HL-60/S4 (cell line): ENCODE measurements around the gene ZSWIM1.
"Not testable (repeated sequence)": the region's sequence is repeated elsewhere in the genome, so short reads cannot be mapped to it uniquely, and the experiment has no call there.

Experiments
- in situ Hi-C: fragments of 300-500 bp; cut with MboI; formaldehyde crosslinking; loops from 2 replicates; pipeline ENCODE4 v1.14.3; 2022; ENCODE audit warnings: low sequenced_read_pairs

ZSWIM1 gene

DNA sequence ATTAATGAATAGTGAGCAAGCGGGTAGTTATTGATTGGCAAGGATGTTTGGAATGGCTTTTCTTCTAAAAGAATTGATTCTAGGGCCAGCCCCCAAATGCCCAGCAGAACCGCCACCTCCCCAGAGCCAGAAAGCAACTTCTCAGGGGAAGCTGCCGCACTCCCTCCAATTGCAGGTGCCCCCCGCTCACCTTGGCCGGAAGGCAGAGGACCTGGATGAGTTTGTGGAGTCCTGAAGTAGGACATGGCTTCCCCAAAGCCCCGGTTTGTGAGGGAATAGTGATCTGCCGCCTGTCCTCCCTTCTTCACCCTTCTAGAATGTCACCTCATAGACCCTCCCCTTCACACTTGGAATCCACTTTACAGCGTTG lies 6.3 kb downstream of the ZSWIM1 start, which contains the start of gene SPATA25:
SPATA25 (minus strand) TSS at position 277 of the 370 bp plus-strand sequence; CDS start at position 245, 32 bp downstream.
- in situ Hi-C loops, result no loop called here

- in situ Hi-C loops, result no loop called here
Measured at GRCh38 chr20:45888681-45889080, 7.7 kb downstream of the ZSWIM1 start.

DNA sequence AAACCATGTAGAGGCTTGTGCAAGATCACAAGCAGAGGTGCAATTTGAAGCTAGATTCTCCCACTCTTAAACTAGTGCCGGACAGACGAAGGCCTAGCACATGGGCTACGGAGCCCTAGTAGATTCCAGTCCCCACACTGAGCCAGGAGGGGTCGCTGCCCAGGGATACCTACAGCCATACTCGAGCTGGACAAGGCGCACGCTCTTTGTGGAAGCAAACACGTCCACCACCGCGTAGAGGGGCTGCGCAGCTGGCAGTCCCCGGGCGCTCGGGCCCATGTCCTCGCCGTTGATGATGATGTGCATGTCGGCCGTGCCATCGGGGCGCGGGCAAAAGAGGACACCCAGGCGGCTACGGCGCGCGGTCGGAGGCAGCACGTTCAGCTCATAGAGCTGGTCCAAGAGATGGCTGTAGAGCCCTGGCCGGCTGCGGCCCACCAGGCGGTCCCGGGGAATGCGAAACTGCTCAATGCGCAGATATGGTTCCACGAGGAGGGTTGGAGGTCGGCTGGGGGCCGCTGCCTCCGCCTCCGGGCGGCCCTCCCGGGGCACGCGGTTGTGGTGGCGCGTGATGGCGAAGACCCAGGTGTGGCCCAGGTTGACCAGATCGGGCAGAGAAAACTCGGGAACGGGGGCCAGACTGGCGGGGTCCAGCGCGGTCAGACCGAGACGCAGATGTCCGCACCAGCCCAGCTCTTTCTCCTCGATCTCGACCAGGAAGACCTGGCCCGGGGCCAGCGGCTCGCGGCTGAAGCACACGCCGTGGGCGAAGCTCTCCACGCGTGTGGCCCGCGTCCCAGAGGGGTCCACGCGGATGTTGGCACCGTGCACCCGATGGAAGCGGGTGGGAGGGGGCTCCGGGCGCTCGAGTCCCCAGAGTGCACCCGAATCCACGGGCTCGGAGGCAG lies 9.3 kb downstream of the ZSWIM1 start:
- in situ Hi-C loops, result no loop called here

DNA sequence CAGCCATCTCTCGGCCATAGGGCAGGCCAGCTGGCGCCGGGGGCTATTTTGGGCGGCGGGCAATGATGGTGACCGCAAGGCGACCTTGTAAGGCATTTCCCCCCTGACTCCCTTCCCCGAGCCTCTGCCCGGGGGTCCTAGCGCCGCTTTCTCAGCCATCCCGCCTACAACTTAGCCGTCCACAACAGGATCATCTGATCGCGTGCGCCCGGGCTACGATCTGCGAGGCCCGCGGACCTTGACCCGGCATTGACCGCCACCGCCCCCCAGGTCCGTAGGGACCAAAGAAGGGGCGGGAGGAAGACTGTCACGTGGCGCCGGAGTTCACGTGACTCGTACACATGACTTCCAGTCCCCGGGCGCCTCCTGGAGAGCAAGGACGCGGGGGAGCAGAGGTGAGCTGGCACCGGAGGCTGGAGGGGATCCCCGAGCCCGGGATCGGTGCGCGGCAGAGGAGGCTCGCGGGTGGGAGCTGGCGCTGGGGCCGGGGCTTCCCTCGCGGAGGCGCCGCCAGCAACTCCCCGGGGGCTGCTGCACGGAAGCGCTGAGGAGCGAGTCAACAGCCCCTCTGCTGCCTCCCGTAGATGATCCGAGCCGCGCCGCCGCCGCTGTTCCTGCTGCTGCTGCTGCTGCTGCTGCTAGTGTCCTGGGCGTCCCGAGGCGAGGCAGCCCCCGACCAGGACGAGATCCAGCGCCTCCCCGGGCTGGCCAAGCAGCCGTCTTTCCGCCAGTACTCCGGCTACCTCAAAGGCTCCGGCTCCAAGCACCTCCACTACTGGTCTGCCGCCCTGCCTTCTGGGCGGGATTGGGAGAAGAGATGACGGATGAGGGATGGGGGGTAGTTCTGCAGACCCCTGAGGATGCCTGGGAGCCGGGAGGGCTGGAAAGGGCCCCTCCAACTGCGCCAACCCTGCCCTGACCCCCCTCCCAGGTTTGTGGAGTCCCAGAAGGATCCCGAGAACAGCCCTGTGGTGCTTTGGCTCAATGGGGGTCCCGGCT lies 10.3 kb downstream of the ZSWIM1 start, which contains the start of the genes CTSA and NEURL2:
CTSA (plus strand) TSS at position 351 of the 999 bp plus-strand sequence; CDS start at position 585, 234 bp downstream.
NEURL2 (minus strand) TSS at position 224 of the 999 bp plus-strand sequence; CDS start at position 7, 217 bp downstream.
- in situ Hi-C loops, result no loop called here

GRCh38 chr20:45892049-45892825 lies 11.2 kb downstream of the ZSWIM1 start:
- in situ Hi-C loops, result no loop called here

GRCh38 chr20:45892828-45893500 lies 11.9 kb downstream of the ZSWIM1 start:
- in situ Hi-C loops, result no loop called here

GRCh38 chr20:45893831-45894230 lies 12.8 kb downstream of the ZSWIM1 start:
- in situ Hi-C loops, result no loop called here

DNA sequence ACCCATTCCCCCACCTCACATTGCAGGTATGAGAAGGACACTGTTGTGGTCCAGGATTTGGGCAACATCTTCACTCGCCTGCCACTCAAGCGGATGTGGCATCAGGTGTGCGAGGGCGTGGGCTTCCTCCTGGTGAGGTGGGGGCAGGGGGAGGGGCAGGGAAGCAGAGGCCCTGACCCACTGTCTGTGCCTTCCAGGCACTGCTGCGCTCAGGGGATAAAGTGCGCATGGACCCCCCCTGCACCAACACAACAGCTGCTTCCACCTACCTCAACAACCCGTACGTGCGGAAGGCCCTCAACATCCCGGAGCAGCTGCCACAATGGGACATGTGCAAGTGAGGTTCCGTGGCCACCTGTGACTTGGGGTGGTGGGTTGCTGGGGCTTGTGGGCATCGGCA lies 13.8 kb downstream of the ZSWIM1 start:
- in situ Hi-C loops, result no loop called here

- in situ Hi-C loops, result no loop called here
Measured at GRCh38 chr20:45896641-45897161, 15.7 kb downstream of the ZSWIM1 start.

DNA sequence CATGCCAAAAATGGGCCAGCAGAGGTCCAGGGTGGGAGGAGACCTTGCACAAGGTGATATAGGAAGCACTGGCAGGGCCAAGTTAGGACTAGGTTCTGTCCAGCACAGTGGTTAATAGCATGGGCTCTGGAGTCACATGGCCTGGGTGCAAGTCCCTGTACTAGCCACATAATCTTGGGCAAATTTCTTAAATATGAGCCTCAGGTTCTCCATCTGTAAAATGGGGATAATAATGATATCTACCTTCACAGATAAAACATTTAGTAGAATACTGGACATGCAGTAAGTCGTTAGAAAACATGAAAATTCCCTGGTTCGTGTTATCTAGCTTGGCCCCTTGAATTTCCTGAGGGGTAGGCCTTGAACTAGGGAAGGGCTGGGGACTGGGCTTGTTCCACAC lies 16.3 kb downstream of the ZSWIM1 start:
- in situ Hi-C loops, result no loop called here

- in situ Hi-C loops, result no loop called here
Measured at GRCh38 chr20:45897692-45898091, 16.7 kb downstream of the ZSWIM1 start.

- in situ Hi-C loops, result no loop called here
Measured at GRCh38 chr20:45898285-45898684, 17.3 kb downstream of the ZSWIM1 start.

DNA sequence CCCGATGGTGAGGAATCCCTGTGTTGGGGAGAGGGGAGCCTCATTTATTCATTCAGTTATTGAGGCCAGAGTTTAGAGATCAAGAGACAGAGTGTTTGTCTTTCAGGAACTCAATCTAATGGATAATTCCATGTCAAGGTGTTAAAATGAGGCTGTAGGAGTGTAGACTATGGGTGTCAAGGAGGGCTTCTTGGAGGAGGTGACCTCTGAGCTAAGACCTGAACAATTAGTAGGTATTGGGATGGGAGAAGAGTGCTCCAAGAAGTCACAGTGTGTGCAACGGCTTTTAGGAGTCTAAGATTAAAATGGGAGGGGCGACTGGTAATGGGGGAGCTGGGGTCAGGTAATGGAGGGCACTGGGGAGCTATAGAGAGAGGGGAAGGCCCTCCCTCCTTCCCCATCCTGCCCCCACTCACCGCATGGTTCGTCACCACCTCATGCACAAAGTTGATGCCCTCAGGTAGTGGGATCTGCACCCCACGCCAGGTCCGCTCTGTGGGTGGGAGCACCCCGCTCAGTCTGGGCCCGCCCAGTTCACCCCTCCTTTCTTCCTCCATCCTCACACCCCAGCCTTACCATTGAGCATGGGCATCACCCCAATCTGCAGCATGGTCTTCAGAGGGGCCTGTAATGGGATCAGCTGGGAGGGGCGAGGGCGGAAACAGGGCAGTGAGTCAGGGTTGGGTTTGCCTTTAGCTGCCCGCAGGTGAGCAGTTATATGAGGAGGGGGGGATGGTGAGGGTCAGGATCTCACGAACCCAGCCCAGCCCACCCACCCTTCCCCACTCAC lies 18.2 kb downstream of the ZSWIM1 start:
- in situ Hi-C loops, result no loop called here

DNA sequence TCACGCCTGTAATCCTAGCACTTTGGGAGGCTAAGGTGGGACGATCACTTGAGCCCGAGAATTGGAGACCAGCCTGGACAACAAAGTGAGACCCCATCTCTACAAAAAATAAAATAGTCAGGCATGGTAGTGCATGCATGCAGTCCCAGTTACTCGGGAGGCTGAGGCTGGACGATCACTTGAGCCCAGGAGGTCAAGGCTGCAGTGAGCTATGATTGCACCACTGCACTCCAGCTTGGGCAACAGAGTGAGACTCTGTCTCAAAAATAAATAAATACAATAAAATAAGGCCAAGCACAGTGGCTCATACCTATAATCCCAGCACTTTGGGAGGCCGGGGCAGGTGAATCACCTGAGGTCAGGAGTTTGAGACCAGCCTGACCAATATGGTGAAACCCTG lies 20.3 kb downstream of the ZSWIM1 start:
- in situ Hi-C loops, result not testable (repeated sequence)

- in situ Hi-C loops, result no loop called here
Measured at GRCh38 chr20:45902199-45902701, 21.2 kb downstream of the ZSWIM1 start.

DNA sequence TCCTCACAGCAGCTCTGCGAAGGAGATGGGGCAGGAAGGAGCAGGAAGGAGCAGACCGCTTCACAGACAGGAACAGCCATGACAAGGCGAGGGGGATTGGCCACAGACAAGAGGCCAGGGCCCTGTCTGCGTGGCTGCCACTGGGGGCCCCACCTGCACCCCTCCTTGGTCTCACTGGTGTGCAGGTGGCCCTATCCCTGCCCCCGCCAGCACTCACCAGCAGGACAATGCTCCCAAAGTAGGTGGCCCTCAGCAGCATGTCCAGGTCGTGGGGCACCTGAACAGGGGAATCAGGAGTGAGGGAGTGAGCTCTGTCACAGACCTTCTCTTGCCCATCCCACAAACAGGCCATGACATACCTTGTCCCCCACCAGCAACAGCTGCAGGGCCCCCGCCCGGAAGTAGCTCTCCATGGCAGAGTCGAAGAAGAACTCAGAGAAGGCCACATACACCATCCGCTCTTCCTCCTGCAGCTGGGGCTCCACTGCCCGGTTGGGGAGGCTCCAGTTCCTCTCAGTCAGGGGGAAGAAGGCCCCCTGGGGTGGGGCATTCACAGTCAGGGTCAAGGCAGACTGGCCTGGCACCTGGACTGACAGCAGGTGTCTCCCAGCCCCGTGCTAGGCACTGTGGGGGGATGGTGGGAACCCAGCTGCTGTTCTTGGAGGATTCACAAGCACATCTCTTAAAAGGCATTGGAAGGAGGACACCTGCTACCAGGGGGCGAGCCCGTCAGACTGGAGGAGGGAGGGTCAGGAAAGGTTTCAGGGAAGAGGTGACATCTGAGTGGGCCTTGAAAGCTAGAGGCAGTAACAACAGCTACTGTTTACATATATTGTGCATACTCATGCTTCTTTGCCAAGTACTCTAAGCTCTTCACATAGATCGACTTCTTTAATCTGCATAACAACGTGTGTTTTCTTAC lies 23.8 kb downstream of the ZSWIM1 start:
- in situ Hi-C loops, result no loop called here

- in situ Hi-C loops, result no loop called here
Measured at GRCh38 chr20:45905505-45906079, 24.6 kb downstream of the ZSWIM1 start.
